ENCODE data around the gene LSM12.
"Not testable (repeated sequence)": the region's sequence is repeated elsewhere in the genome, so short reads cannot be mapped to it uniquely, and the experiment has no call there.

LSM12 gene

GRCh38 chr17:44076716-44077594 lies 10.5 kb upstream of the LSM12 start:
- DNase-seq (ENCODE audit: low read depth in 2 of 2): no peak

- no peak for DNase-seq (ENCODE audit: low read depth in 2 of 2)
Measured at GRCh38 chr17:44075598-44076293, 9.3 kb upstream of the LSM12 start.

- no peak for DNase-seq (ENCODE audit: low read depth in 2 of 2)
Measured at GRCh38 chr17:44074911-44075285, 8.4 kb upstream of the LSM12 start.

GRCh38 chr17:44074231-44074910 lies 7.9 kb upstream of the LSM12 start:
- DNase-seq (ENCODE audit: low read depth in 2 of 2): no peak

GRCh38 chr17:44071772-44072171 lies 5.3 kb upstream of the LSM12 start:
- no peak for DNase-seq (ENCODE audit: low read depth in 2 of 2)

- no peak for DNase-seq (ENCODE audit: low read depth in 2 of 2)
Measured at GRCh38 chr17:44071198-44071520, 4.7 kb upstream of the LSM12 start.

GRCh38 chr17:44070455-44071197 lies 4.2 kb upstream of the LSM12 start, which contains the start of gene G6PC3:
G6PC3 (plus strand) TSS chr17:44070735; CDS start chr17:44070966, 231 bp downstream.
- peak; percentile 83 to 87 for DNase-seq (ENCODE audit: low read depth in 2 of 2)

- no peak for DNase-seq (ENCODE audit: low read depth in 2 of 2)
Measured at GRCh38 chr17:44069974-44070454, 3.5 kb upstream of the LSM12 start.

GRCh38 chr17:44067545-44067940 lies 1.1 kb upstream of the LSM12 start:
- no peak for DNase-seq (ENCODE audit: low read depth in 2 of 2)

GRCh38 chr17:44065668-44066203 lies 735 bp downstream of the LSM12 start:
- peak in 1 of 2 donors; percentile 6 for DNase-seq (ENCODE audit: low read depth in 2 of 2)

GRCh38 chr17:44063704-44064639 lies 2.5 kb downstream of the LSM12 start:
- no peak for DNase-seq (ENCODE audit: low read depth in 2 of 2)

- no peak for DNase-seq (ENCODE audit: low read depth in 2 of 2)
Measured at GRCh38 chr17:44062871-44063270, 3.6 kb downstream of the LSM12 start.

- no peak for DNase-seq (ENCODE audit: low read depth in 2 of 2)
Measured at GRCh38 chr17:44061446-44061845, 5.0 kb downstream of the LSM12 start.

- no peak for DNase-seq (ENCODE audit: low read depth in 2 of 2)
Measured at GRCh38 chr17:44059101-44059892, 7.2 kb downstream of the LSM12 start.

GRCh38 chr17:44053125-44053872 lies 13.2 kb downstream of the LSM12 start:
- no peak for DNase-seq (ENCODE audit: low read depth in 2 of 2)

- no peak for DNase-seq (ENCODE audit: low read depth in 2 of 2)
Measured at GRCh38 chr17:44049294-44050060, 17.0 kb downstream of the LSM12 start.

- DNase-seq (ENCODE audit: low read depth in 2 of 2): not testable (repeated sequence)
Measured at GRCh38 chr17:44046893-44047292, 19.6 kb downstream of the LSM12 start.

- DNase-seq (ENCODE audit: low read depth in 2 of 2): no peak
Measured at GRCh38 chr17:44045486-44045885, 21.0 kb downstream of the LSM12 start.
